Measurements from ENCODE around the gene MAPK8. TPM values are rescaled to one million over a fixed set of nuclear protein-coding genes. Genes with fewer than 3 reads are reported as not detected.

MAPK8 gene
- total and polyA plus RNA-seq, 7 donors: 17.4 to 74.5 (median 46.7) TPM

DNA sequence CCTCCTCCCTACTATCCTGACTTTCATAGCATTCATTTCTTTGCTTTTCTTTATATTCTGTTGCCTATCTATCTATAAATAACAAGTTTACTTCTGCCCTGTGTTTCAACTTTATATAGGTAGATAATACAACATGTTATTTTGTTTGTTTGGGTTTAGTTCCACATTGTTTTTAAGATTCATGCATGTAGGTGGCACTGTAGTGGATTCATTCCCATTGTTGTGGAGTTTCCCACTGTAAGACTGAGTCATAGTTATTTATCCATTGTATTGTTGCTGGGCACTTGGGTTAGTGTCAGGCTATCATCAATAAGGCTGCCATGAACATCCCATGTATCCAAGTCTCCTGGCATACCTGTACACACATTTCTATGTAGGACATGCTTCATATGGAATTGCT lies 170.7 kb downstream of the MAPK8 start:
- no peak for TF ChIP-seq EP300 (IDR thresholded peaks at IDR 0.05)
- Histone ChIP-seq H3K4me3 (no peak overlapping the region), H3K27ac (no peak overlapping the region), H3K27me3 (no peaks in the 10 kb centered on the region), H3K9me3 (no peaks in the 10 kb centered on the region), H3K36me3 (no peaks in the 10 kb centered on the region), H3K4me1 (peaks cover 0 to 7% (median 0%) of the 10 kb centered on the region in 4 donors)
- no peak for DNase-seq
- intact Hi-C loops (cut with DNase I): no loop called here

DNA sequence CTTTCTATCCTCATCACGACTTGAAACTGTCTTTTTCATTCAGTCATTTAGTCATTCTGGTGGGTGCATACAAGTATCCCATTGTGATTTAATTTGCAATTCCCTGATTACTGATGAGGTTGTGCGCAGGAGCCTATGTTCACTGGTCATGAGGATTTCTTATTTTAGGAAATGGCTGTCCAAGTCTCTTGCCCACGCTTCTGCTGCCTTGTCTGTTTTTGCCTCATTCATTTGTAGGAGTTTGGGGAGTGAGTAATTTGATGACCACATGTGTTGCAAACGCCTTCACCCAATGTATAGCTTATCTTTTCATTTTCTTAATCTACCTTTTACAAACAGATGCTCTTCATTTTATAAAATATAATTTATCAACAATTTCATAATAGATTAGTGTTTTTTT lies 171.1 kb downstream of the MAPK8 start:
- no peak for DNase-seq
- Histone ChIP-seq H3K27me3 (no peaks in the 10 kb centered on the region), H3K9me3 (no peaks in the 10 kb centered on the region), H3K27ac (no peak overlapping the region), H3K36me3 (no peaks in the 10 kb centered on the region), H3K4me1 (peaks cover 0 to 11% (median 0%) of the 10 kb centered on the region in 4 donors), H3K4me3 (no peak overlapping the region)
- TF ChIP-seq POLR2AphosphoS5 (IDR thresholded peaks at IDR 0.05) (no peak), POLR2A (IDR thresholded peaks at IDR 0.05) (no peak), EP300 (IDR thresholded peaks at IDR 0.05) (no peak)
- TF ChIP-seq, protein P1, sequence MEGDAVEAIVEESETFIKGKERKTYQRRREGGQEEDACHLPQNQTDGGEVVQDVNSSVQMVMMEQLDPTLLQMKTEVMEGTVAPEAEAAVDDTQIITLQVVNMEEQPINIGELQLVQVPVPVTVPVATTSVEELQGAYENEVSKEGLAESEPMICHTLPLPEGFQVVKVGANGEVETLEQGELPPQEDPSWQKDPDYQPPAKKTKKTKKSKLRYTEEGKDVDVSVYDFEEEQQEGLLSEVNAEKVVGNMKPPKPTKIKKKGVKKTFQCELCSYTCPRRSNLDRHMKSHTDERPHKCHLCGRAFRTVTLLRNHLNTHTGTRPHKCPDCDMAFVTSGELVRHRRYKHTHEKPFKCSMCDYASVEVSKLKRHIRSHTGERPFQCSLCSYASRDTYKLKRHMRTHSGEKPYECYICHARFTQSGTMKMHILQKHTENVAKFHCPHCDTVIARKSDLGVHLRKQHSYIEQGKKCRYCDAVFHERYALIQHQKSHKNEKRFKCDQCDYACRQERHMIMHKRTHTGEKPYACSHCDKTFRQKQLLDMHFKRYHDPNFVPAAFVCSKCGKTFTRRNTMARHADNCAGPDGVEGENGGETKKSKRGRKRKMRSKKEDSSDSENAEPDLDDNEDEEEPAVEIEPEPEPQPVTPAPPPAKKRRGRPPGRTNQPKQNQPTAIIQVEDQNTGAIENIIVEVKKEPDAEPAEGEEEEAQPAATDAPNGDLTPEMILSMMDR (IDR thresholded peaks at IDR 0.05): no peak
- WGBS, 2 donors: 74 to 81% methylated on average over 4 of the region's 4 CpGs
- intact Hi-C loops (cut with DNase I): no loop called here

DNA sequence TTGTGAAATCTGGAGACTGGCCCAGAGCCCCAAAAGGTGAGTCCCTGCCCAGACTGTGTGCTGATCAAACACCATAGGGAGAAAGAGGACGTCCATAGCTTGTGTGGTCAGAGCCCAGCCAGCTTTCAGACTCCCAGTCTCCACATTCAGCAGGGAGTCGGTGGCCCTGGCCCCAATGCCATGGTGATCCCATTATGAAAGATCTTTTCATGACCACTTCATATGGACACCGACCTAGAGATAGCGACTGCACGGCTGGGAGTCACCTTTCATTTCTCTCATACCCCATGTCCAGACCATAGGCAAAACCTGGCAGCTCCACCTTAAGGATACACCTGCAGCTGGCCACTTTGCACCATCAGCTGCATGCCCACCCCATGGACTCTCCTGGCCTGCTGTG lies 172.0 kb downstream of the MAPK8 start:
- no peaks in the 10 kb centered on the region for H3K36me3 ChIP-seq
- H3K27ac ChIP-seq: no peak overlapping the region
- H3K4me1 ChIP-seq: peaks cover 0 to 12% (median 0%) of the 10 kb centered on the region in 4 donors
- no peak for DNase-seq
- no peak for TF ChIP-seq POLR2A (IDR thresholded peaks at IDR 0.05)
- TF ChIP-seq, protein P1 (IDR thresholded peaks at IDR 0.05): no peak
- TF ChIP-seq EP300 (IDR thresholded peaks at IDR 0.05): no peak
- no peak for TF ChIP-seq POLR2AphosphoS5 (IDR thresholded peaks at IDR 0.05)
- H3K27me3 ChIP-seq: no peaks in the 10 kb centered on the region
- 87 to 92% methylated on average over 5 of the region's 5 CpGs for WGBS, 2 donors
- no peaks in the 10 kb centered on the region for H3K9me3 ChIP-seq
- intact Hi-C loops (cut with DNase I): no loop called here
- no peak overlapping the region for H3K4me3 ChIP-seq

DNA sequence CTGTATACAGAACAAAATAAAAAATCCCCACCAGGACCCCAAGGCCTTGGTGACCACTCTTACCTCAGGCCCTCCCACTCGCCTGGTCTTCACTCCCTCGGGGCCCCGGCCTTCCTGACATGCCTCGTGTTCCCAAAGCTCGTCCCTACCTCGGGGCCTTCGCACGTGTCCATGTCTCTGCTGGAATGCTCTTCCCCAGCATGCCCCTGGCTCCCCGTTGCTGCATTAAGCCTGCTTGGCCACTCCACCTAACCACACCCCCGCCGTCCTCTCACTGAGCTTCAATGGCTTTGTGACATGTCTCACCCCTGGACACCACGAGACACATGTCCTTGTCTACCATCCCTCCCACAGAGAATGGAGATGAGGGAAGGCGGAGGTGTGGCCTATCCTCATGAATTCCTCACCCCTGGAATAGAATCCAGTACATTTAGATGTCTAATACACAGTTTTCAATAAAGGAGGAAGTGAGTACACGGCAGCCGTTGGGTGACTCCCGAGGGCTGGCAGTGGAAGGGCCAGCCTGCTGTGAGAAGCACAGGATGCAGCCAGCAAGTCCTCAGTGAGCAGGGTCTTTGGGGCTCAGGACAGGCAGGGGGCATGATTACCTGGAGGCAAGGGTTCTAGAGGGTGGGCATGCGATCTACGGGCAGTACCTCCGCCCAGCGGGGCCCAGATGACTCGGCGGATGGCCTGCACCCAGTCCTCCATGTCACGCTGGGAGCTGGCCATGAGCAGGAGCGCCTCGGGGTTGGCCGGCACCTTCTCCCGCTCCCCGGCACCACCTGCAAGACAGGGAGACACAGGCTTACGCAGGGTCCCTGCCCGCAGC lies 172.7 kb downstream of the MAPK8 start:
- Histone ChIP-seq H3K4me1 (peaks cover 0 to 12% (median 0%) of the 10 kb centered on the region in 4 donors), H3K9me3 (no peaks in the 10 kb centered on the region), H3K4me3 (no peak overlapping the region), H3K27me3 (no peaks in the 10 kb centered on the region), H3K36me3 (no peaks in the 10 kb centered on the region), H3K27ac (no peak overlapping the region)
- intact Hi-C loops (cut with DNase I): no loop called here
- DNase-seq: peak; percentile 49
- no peak for TF ChIP-seq POLR2AphosphoS5 (IDR thresholded peaks at IDR 0.05)
- TF ChIP-seq POLR2A (IDR thresholded peaks at IDR 0.05): no peak
- TF ChIP-seq, protein P1 (IDR thresholded peaks at IDR 0.05): no peak
- no peak for TF ChIP-seq EP300 (IDR thresholded peaks at IDR 0.05)
- 84 to 85% methylated on average over 30 of the region's 30 CpGs for WGBS, 2 donors

DNA sequence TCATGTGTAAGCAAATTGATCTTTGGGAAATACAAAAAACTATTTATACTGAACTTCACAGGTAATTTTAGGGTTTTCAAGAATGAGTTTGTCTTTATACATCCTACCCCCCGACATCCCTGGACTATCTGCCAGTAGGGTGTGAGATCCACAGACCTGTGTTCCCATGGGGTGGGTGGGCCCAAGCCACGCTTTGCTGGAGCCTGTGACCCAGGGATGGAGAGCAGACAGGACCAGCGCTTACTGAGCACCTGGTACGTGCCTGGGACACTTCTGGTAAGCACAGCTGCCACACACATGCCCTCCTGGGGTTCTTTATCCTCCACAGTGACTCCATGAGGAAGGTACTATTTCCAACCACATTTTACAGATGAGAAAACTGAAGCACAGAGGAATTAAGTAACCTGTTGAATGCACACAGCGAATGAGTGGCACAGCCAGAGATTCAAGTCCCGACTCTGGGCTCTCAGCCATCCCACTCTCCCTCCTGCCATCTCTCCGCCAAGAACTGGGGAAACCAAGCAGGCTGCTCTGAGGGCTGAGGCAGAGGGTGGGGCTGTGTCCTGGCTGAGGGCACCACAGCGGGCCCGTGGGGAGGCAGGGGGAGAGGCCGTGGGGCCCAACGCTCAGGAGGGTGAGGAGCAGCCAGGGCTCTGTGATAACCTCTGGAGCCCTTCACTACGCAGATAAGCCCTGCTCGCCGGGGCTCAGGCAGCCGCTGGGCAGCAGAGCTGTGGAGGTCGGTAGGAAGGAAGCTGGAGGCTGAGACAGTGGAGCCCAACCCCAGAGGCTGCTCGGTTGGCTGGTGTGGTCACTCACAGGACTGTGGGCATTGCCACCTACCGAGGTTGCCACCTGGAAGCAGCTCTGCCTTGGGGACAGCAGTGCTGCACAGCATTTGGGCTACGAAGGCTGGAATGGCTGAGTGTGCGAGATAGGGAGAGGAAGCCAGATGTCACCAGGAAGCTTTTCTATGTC lies 174.2 kb downstream of the MAPK8 start:
- DNase-seq: peak; percentile 49
- peaks cover 0 to 12% (median 0%) of the 10 kb centered on the region in 4 donors for H3K4me1 ChIP-seq
- no peaks in the 10 kb centered on the region for H3K9me3 ChIP-seq
- 52 to 61% methylated on average over 20 of the region's 20 CpGs for WGBS, 2 donors
- intact Hi-C loops (cut with DNase I): no loop called here
- no peaks in the 10 kb centered on the region for H3K36me3 ChIP-seq
- H3K27ac ChIP-seq: no peak overlapping the region
- TF ChIP-seq POLR2A (IDR thresholded peaks at IDR 0.05) (no peak), EP300 (IDR thresholded peaks at IDR 0.05) (no peak), POLR2AphosphoS5 (IDR thresholded peaks at IDR 0.05) (no peak)
- TF ChIP-seq, protein P1 (IDR thresholded peaks at IDR 0.05): no peak
- H3K27me3 ChIP-seq: no peaks in the 10 kb centered on the region
- no peak overlapping the region for H3K4me3 ChIP-seq
